Stimulated activated CD4-positive, alpha-beta T cell treated with anti-CD3 and anti-CD28 coated beads, Interleukin-4, amount 100 ng/mL, for 1 hour (primary cell): Measurements from ENCODE around the gene IQGAP1.

Source experiments
- DNase-seq: peaks from one replicate; pipeline ENCODE4 v3.0.0-alpha.2; 2020

Gene IQGAP1

DNA sequence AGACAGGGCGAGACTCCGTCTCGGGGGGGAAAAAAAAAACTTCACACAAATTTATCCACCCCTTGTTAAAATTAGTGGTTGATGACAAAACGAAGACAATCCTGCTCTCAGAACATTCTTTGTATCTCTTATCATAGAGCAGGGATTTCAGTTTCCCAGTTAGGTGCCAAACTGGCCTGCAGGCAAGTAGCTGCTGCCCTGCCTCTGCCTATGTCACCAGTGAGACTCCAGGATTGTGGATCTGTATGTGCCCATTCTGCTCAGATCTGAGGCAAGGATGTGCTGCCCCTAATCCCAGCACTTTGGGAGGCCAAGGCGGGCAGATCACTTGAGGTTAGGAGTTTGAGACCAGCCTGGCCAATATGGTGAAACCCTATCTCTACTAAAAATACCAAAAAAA, 54.4 kb downstream of the IQGAP1 start:
- DNase-seq: no peak

- DNase-seq: no peak
These were observed 61.2 kb downstream of the IQGAP1 start for GRCh38 chr15:90449206-90449735.

- DNase-seq: no peak
These were observed 63.2 kb downstream of the IQGAP1 start for GRCh38 chr15:90451053-90451850.

- no peak for DNase-seq
These were observed 68.2 kb downstream of the IQGAP1 start for GRCh38 chr15:90456236-90456635.

GRCh38 chr15:90458061-90458460, 70.0 kb downstream of the IQGAP1 start:
- no peak for DNase-seq

GRCh38 chr15:90459368-90459767, 71.3 kb downstream of the IQGAP1 start:
- no peak for DNase-seq

DNA sequence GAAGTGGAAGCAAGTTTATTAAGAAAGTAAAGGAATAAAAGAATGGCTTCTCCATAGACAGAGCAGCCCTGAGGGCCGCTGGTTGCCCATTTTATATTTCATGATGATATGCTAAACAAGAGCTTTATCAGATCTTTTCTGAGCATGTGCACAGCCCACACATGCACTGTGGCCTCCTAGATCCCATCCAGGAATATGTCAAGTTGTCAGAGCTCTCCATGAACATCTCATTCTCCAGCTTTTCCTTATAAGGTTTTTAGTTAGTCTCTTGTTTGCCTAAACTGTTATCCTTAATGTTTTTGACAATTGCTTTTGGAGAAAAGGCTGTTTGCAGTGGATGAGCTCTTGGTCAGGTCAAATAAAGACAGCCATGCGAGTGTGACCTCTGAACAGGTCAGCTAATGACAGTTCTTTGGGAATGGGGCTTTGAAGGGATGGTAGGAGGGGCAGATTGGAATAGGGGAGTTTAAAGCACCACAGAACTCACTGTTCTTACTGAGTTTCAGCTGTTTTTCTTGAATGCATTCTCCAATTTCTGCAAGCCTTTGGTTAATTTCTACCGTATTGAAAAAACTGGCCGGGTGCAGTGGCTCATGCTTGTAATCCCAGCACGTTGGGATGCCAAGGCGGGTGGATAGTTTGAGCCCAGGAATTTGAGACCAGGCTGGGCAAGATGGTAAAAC, 72.2 kb downstream of the IQGAP1 start:
- no peak for DNase-seq

DNA sequence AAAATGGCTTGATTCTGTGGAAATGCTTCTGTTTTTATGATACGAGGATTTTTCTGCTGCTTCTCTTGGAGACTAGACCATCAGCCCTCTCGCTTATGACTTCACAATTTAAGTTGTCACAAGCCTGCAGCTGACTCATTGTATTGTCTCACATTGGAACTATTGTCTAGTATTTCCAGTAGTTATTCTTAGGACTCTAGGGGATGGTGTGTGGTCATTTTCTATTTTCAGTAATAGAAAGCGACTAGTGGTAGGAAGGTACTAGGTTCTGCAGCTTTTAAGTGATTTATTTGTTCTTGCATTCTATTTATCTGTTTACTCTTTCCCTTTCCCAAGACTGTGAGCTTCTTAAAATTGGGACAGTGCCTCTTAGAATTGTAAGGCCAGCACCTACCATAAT, 75.3 kb downstream of the IQGAP1 start:
- DNase-seq: no peak

GRCh38 chr15:90465140-90465929, 77.3 kb downstream of the IQGAP1 start:
- no peak for DNase-seq

- DNase-seq: no peak
These were observed 78.0 kb downstream of the IQGAP1 start for GRCh38 chr15:90465930-90466567.

- DNase-seq: no peak
These were observed 81.7 kb downstream of the IQGAP1 start for GRCh38 chr15:90469723-90470122.

DNA sequence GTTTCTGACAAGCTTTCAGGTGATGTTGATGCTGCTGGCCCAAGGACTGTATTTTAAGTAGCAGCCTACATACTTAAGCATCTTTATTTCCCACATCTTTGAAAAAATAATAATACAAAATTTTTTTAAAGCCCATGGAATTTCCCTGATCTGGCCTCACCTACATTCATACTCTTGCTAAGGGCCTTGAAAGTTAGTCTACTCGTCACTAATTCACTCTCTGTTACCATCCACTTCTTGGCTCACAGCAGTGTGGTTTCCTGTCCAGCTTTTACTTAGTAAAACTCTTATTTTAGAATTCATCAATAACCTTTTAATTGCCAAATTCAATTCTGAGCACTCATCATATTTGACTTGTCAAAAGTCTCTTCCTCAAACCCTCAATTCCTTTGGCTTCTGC, 82.4 kb downstream of the IQGAP1 start:
- no peak for DNase-seq

DNA sequence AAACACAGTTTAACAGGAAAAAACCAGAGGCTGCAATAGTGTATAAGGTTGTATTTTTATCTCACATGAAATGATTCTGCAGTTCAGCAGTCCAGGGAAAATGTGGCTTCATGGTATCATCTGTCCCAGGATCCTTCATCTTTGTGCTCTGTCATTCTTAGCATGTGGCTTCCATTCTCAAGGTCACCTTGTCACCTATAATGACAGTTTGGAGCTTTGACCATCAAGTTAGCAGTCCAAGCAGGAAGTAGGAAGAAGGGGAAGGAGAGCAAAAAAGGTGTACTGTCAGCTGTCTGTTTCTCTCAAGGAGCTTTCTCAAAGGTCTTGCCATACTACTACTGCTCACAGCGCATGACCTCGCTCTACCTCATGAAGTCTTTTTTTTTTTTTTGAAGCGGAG, 83.1 kb downstream of the IQGAP1 start:
- DNase-seq: no peak

- DNase-seq: no peak
These were observed 83.7 kb downstream of the IQGAP1 start for GRCh38 chr15:90471769-90472168.

DNA sequence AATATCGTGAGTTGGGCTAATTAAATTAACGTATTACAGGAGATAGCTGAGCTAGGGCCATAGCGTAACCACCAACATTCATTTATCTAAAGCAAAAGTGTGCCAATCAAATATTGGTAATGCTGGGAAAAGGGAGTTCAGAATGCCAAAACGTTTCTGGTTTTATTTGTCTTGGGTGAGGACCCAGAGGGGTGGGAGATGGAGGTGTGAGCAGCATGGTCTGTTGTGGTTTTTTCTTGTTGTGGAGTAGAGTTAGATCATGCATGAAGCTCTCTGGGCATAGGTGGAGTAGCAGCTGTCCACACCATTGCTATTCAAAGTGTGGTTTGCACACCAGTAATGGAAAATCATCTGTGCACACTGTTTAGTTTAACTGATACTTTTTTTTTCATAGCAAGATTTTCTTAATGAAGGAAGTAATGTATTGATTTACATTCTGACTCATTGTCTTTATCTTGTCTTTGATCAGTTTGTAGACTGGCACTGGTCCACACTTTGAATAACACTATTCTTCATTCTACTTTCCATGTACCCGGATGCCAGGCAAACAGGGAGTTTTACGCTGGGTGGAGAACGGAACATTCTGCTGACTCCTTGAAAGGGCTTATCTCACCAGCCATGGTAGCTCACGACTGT, 90.9 kb downstream of the IQGAP1 start:
- no peak for DNase-seq

DNA sequence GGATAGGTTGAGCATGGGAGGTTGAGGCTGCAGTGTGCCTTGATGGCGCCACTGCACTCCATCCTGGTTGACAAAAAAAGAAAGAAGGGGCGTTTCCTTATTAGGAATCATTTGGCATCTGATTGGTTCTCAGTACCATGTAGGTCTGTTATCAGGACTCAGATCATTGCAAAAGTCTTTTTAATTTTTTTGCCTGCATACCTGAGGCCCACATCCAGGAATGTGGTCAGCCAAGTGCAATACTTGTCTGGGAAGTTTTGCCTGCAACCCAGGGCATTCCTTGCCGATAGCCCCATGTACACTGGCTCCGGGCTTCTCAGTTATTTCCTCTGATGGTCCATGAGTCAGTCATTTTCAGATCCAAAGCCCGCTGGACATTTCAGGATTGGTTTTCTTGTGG, 91.6 kb downstream of the IQGAP1 start:
- no peak for DNase-seq

- DNase-seq: no peak
These were observed 93.0 kb downstream of the IQGAP1 start for GRCh38 chr15:90481023-90481422.

DNA sequence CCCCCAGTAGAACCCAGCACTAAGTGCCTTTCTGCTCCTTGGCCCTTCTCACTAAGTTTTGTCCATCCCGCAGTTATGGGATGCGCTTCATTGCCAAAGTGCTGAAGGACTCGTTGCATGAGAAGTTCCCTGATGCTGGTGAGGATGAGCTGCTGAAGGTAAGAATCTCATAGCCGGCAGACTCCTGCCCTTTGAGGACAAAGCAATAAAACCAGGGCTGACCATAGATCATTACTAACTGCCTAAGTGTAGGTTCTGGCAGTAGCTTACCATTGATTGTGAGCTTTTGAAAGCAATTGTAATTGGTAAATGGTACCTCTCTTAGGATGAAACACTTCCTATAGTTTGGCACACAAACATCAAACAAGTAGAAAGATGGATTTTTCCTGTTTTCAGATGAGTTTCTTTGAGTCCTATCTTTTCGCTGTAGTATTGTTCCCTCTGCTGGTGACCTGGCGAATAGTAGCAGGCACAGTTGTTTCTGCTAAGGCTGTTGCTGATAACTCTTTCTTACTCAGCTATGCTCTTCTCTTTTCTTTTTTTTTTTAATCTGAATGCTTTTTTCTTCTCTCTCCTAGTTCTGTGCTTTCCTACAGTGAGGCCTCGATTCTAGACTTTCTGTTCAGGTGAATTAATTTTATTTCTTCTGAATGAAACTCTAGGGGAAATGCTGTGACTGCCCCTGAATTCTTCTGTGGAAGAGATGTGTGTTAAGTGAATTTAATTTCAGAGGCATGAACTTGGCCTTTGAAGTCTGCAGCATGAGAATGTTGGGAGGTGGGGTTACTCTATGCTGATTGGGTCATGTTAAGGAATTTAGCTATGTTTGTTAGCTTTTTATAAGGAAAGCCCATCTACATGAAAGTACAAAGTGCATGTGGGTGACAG, 94.3 kb downstream of the IQGAP1 start:
- peak; percentile 39 for DNase-seq

GRCh38 chr15:90483012-90483307, 94.9 kb downstream of the IQGAP1 start:
- no peak for DNase-seq

- no peak for DNase-seq
These were observed 95.6 kb downstream of the IQGAP1 start for GRCh38 chr15:90483637-90484036.

- DNase-seq: no peak
These were observed 99.1 kb downstream of the IQGAP1 start for GRCh38 chr15:90487186-90487585.

- no peak for DNase-seq
These were observed 101.5 kb downstream of the IQGAP1 start for GRCh38 chr15:90489514-90489913.
